RWPE1 (cell line): ENCODE data around the gene ZNF610.
A peak's percentile ranks its signal among the peaks of the same experiment; 100 is the strongest.

Experiments
- CTCF ChIA-PET: fragments of 350-600 bp; sonication (Branson Sonifier 250); formaldehyde crosslinking; extraction: SDS; loops from one replicate; lab custom pipeline; 2021; lab: Yijun Ruan, JAX
- POLR2A ChIA-PET: fragments of 400-600 bp; formaldehyde crosslinking; extraction: SDS; loops from one replicate; lab custom pipeline; 2020; ENCODE audit warnings: antibody characterized with exemption; ENCODE audit not compliant: low non-redundant PET; lab: Yijun Ruan, JAX
- DNase-seq: peaks from one replicate; pipeline ENCODE4 v3.0.0; 2012; ENCODE audit warnings: low spot score
- H3K27ac ChIP-seq: fragments of 450-650 bp; 2 replicates; pipeline ENCODE4 v1.5.1; 2017
- CTCF ChIP-seq: fragments of 450-650 bp; conservative IDR thresholded peaks from 2 replicates; pipeline ENCODE4 v1.5.1; 2017; ENCODE audit warnings: low read depth, mild to moderate bottlenecking

ZNF610 gene

DNA sequence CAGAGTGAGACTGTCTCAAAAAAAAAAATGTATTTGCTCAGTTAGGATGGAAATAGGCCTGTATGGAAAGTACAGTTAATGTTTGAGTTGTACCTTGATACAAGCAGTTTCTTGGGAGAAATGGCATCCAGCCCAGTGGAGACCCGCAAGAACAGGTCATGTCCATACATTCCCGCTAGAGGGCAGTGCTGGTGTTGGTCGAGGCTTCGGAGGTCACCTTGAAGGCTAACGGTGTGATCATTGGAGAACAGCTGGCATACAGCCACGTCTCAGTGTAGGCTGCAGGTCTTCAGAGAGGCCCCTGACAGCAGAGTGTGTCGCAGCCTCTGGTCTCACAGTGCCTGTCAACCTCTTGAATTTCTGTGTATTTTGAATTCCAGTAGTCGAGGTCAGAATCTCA is 7.5 kb downstream of the ZNF610 start:
- no peak for TF ChIP-seq CTCF
- no peak for DNase-seq
- ChIA-PET POLR2A (no interaction called here), CTCF (no interaction called here)
- no peak overlapping the region for H3K27ac ChIP-seq

- no peak for TF ChIP-seq CTCF
- ChIA-PET CTCF (no interaction called here), POLR2A (no interaction called here)
Measured at GRCh38 chr19:52345162-52345561, 9.1 kb downstream of the ZNF610 start.

GRCh38 chr19:52351512-52351911 is 15.5 kb downstream of the ZNF610 start:
- POLR2A ChIA-PET: no interaction called here
- no peak for DNase-seq
- no peak for TF ChIP-seq CTCF
- CTCF ChIA-PET: no interaction called here
- no peak overlapping the region for H3K27ac ChIP-seq

More at GRCh38 chr19:52345162-52345561, 9.1 kb downstream of the ZNF610 start:
- DNase-seq: no peak
- no peak overlapping the region for H3K27ac ChIP-seq

- DNase-seq: no peak
- TF ChIP-seq CTCF: no peak
- CTCF ChIA-PET: no interaction called here
- POLR2A ChIA-PET: no interaction called here
- no peak overlapping the region for H3K27ac ChIP-seq
Measured at GRCh38 chr19:52366414-52366824, 30.4 kb downstream of the ZNF610 start.

- TF ChIP-seq CTCF: no peak
- H3K27ac ChIP-seq: peak within 1 kb of the TSS; percentile 81
- POLR2A ChIA-PET: no interaction called here
- peak; percentile 90 for DNase-seq
- CTCF ChIA-PET: interaction anchor here (0.6 kb wide), 1 partner anchor 107 kb away, joined by 3 read pairs; no protein-coding TSS in a partner anchor
Measured at GRCh38 chr19:52369559-52370340, 33.7 kb downstream of the ZNF610 start, which contains the start of gene ZNF880. Gene ZNF880 (plus strand): TSS chr19:52369923. CDS start chr19:52369966, 43 bp downstream.

DNA sequence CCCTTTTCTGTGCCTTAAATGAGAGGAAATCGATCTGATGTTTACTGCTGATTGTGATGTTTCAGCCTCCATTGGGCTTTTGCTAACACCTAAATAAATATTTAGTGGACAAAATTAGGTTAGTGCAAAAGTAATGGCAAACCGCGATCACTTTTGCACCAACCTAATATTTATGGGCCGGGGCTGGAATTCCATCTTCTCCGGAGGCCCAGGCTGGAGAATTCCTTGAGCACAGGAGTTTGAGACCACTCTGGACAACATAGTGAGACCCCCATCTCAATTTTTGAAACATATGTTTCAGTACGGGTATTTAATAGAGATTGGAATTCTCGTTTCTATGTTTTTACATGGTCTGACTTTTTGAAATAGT is 34.3 kb downstream of the ZNF610 start:
- CTCF ChIA-PET: no interaction called here
- POLR2A ChIA-PET: no interaction called here
- no peak for TF ChIP-seq CTCF
- DNase-seq: no peak
- peak overlapping the region; percentile 81 for H3K27ac ChIP-seq
